Liver (tissue), 9 donors: ENCODE results near the gene RNF145. TPM values are rescaled to one million over a fixed set of nuclear protein-coding genes. Genes with fewer than 3 reads are reported as not detected.

Experiments
- DNase-seq: peaks from one replicate; pipeline ENCODE4 v3.0.0-alpha.2; 2017; ENCODE audit warnings: low spot score
- H3K27ac ChIP-seq, 2 donors: one replicate each; pipeline ENCODE4 v1.7.0; 2013; ENCODE audit warnings: inconsistent platforms in 2 of 2, low read length in 2 of 2, control low read depth in 1 of 2, low read depth in 1 of 2, mild to moderate bottlenecking in 1 of 2
- H3K27me3 ChIP-seq, 4 donors: one replicate each; pipeline versions ENCODE4 v1.6.1 to v1.7.0; 2013; ENCODE audit warnings: low read length in 3 of 4, inconsistent platforms in 1 of 4, mild to moderate bottlenecking in 1 of 4, moderate library complexity in 1 of 4; ENCODE audit not compliant: control insufficient read depth in 4 of 4, insufficient read depth in 4 of 4
- H3K36me3 ChIP-seq, 4 donors: one replicate each; pipeline versions ENCODE4 v1.6.1 to v1.7.0; 2013; ENCODE audit warnings: low read length in 3 of 4, mild to moderate bottlenecking in 3 of 4, low read depth in 1 of 4, moderate library complexity in 1 of 4; ENCODE audit not compliant: control insufficient read depth in 4 of 4, insufficient read depth in 3 of 4
- H3K4me1 ChIP-seq, 4 donors: one replicate each; pipeline versions ENCODE4 v1.6.1 to v1.7.0; 2013; ENCODE audit warnings: low read length in 3 of 4, mild to moderate bottlenecking in 3 of 4, moderate library complexity in 1 of 4; ENCODE audit not compliant: control insufficient read depth in 4 of 4, insufficient read depth in 4 of 4
- H3K4me3 ChIP-seq, 3 donors: one replicate each; pipeline versions ENCODE4 v1.6.1 to v1.7.0; 2013; ENCODE audit warnings: low read length in 3 of 3, control low read depth in 1 of 3, low read depth in 1 of 3, mild to moderate bottlenecking in 1 of 3
- H3K9ac ChIP-seq, 2 donors: one replicate each; pipeline ENCODE4 v1.7.0; 2013; ENCODE audit warnings: low read length in 2 of 2, mild to moderate bottlenecking in 2 of 2, moderate library complexity in 2 of 2, control low read depth in 1 of 2, low read depth in 1 of 2
- H3K9me3 ChIP-seq, 4 donors: one replicate each; pipeline versions ENCODE4 v1.6.1 to v1.7.0; 2013; ENCODE audit warnings: low read length in 3 of 4; ENCODE audit not compliant: control insufficient read depth in 4 of 4
- CTCF ChIP-seq: fragments of 150-350 bp; IDR thresholded peaks from 2 replicates; pipeline ENCODE4 v1.5.1; 2017; ENCODE audit warnings: improper control_type of control experiment, low read depth, low read length; ENCODE audit not compliant: missing input control
- EGR1 ChIP-seq, 2 donors: IDR thresholded peaks; 2 replicates each; pipeline ENCODE4 v1.6.1; 2016 to 2018; ENCODE audit warnings: antibody characterized with exemption in 2 of 2, low read depth in 2 of 2
- FOXA1 ChIP-seq: IDR thresholded peaks from 2 replicates; pipeline ENCODE4 v1.6.1; 2016; ENCODE audit warnings: antibody characterized with exemption
- FOXA2 ChIP-seq: IDR thresholded peaks from 2 replicates; pipeline ENCODE4 v1.6.1; 2016; ENCODE audit warnings: antibody characterized with exemption
- GABPA ChIP-seq, 2 donors: IDR thresholded peaks in 1 of 2; conservative IDR thresholded peaks in 1 of 2; 2 replicates each; pipeline ENCODE4 v1.6.1; 2016; ENCODE audit warnings: antibody characterized with exemption in 2 of 2, mild to moderate bottlenecking in 1 of 2, moderate library complexity in 1 of 2
- HNF4A ChIP-seq, 2 donors: conservative IDR thresholded peaks; 2 replicates each; pipeline ENCODE4 v1.6.1; 2016; ENCODE audit warnings: antibody characterized with exemption in 2 of 2, mild to moderate bottlenecking in 2 of 2
- JUND ChIP-seq, 2 donors: IDR thresholded peaks; 2 replicates each; pipeline ENCODE4 v1.6.1; 2016; ENCODE audit warnings: antibody characterized with exemption in 2 of 2
- MAX ChIP-seq: IDR thresholded peaks from 2 replicates; pipeline ENCODE4 v1.6.1; 2016; ENCODE audit warnings: antibody characterized with exemption
- NR2F2 ChIP-seq: IDR thresholded peaks from 2 replicates; pipeline ENCODE4 v1.6.1; 2016; ENCODE audit warnings: antibody characterized with exemption
- RAD21 ChIP-seq, 2 donors: IDR thresholded peaks; 2 replicates each; pipeline ENCODE4 v1.6.1; 2016; ENCODE audit warnings: antibody characterized with exemption in 2 of 2, mild to moderate bottlenecking in 2 of 2
- RXRA ChIP-seq, 2 donors: IDR thresholded peaks; 2 replicates each; pipeline ENCODE4 v1.6.1; 2017 to 2018; ENCODE audit warnings: antibody characterized with exemption in 2 of 2, mild to moderate bottlenecking in 1 of 2
- SP1 ChIP-seq: IDR thresholded peaks from 2 replicates; pipeline ENCODE4 v1.6.1; 2018; ENCODE audit warnings: antibody characterized with exemption, mild to moderate bottlenecking
- TAF1 ChIP-seq: conservative IDR thresholded peaks from 2 replicates; pipeline ENCODE4 v1.6.1; 2016; ENCODE audit warnings: antibody characterized with exemption, mild to moderate bottlenecking
- YY1 ChIP-seq: IDR thresholded peaks from 2 replicates; pipeline ENCODE4 v1.6.1; 2016; ENCODE audit warnings: antibody characterized with exemption, mild to moderate bottlenecking
- WGBS: extraction: QIAGEN DNeasy Blood & Tissue Kit; methylation state at CpG from one replicate; pipeline ENCODE4 v1.1.7; 2013; 5-methylcytosine and 5-hydroxymethylcytosine counted together
- polyA plus RNA-seq, 2 donors: library from polyadenylated mRNA; stranded (reverse) in 1 of 2; unstranded in 1 of 2; fragments of 200-250 nt in 1 of 2; fragments of >200 nt in 1 of 2; fragmentation: Nextera tagmentation in 1 of 2; extraction: Ambion mirVana in 1 of 2; gene quantifications; one replicate each; pipeline versions ENCODE4 v1.2.1 to v1.2.3, GENCODE V29; 2013 to 2015
- total RNA-seq, 2 donors: library from RNA; depleted of rRNA; stranded (reverse); fragments of >200 nt; gene quantifications; one replicate each; pipeline ENCODE4 v1.2.3, GENCODE V29; 2014
- TF ChIP-seq, protein P1 (sequence below): IDR thresholded peaks from 2 replicates; pipeline ENCODE4 v1.6.1; 2016; ENCODE audit warnings: antibody characterized with exemption
- TF ChIP-seq, protein P2 (sequence below): IDR thresholded peaks from 2 replicates; pipeline ENCODE4 v1.6.1; 2016; ENCODE audit warnings: antibody characterized with exemption, mild to moderate bottlenecking
- donor health status: healthy.
- donor health status: healthy.
- donor health status: healthy.
- donor health status: healthy.
- donor health status: healthy.

The RNF145 gene
- total and polyA plus RNA-seq, 4 donors: 2.9 to 34.6 (median 11.7) TPM

- 88% methylated on average over 3 of the region's 3 CpGs for WGBS
- no peak overlapping the region for H3K27ac ChIP-seq
- no peaks in the 10 kb centered on the region for H3K36me3 ChIP-seq
- no peak for TF ChIP-seq FOXA2
- TF ChIP-seq CTCF: no peak
- no peak for TF ChIP-seq JUND (IDR thresholded peaks at IDR 0.05)
- TF ChIP-seq RAD21 (IDR thresholded peaks at IDR 0.05): no peak
- H3K27me3 ChIP-seq: no peaks in the 10 kb centered on the region
- H3K9ac ChIP-seq: no peak overlapping the region
- DNase-seq: no peak
- H3K9me3 ChIP-seq: no peaks in the 10 kb centered on the region
- no peaks in the 10 kb centered on the region for H3K4me1 ChIP-seq
- H3K4me3 ChIP-seq: no peak overlapping the region
Observed at GRCh38 chr5:159227452-159227851, 18.1 kb upstream of the RNF145 start.

DNA sequence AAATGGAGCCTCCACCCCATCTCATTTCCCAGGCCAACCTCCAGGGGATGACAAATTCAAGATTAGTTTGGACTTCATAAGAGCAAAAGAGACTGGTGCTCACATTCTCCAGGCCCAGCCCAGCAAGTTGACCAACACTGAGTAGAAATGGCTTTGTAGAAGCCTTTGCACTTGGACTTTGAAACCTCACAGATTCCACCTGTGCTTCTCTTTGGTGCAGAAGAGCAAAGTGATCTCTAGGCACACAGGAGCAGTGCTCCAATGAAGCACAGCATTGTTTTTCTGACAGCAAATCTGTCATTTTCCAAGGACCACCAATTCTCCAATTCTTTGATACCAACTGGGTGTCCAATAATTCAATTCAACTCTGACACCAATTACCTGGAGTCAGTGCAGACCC, 17.1 kb upstream of the RNF145 start:
- Histone ChIP-seq H3K36me3 (no peaks in the 10 kb centered on the region), H3K9me3 (no peaks in the 10 kb centered on the region), H3K27ac (no peak overlapping the region), H3K9ac (no peak overlapping the region), H3K4me1 (no peaks in the 10 kb centered on the region), H3K27me3 (no peaks in the 10 kb centered on the region), H3K4me3 (no peak overlapping the region)
- no peak for DNase-seq
- peak in 1 of 2 donors; percentile 32 for TF ChIP-seq HNF4A (conservative IDR thresholded peaks at IDR 0.05)
- no peak for TF ChIP-seq JUND (IDR thresholded peaks at IDR 0.05)
- no peak for TF ChIP-seq FOXA1
- TF ChIP-seq GABPA (IDR thresholded peaks at IDR 0.05 in 1 of 2, conservative IDR thresholded peaks at IDR 0.05 in 1 of 2): no peak

DNA sequence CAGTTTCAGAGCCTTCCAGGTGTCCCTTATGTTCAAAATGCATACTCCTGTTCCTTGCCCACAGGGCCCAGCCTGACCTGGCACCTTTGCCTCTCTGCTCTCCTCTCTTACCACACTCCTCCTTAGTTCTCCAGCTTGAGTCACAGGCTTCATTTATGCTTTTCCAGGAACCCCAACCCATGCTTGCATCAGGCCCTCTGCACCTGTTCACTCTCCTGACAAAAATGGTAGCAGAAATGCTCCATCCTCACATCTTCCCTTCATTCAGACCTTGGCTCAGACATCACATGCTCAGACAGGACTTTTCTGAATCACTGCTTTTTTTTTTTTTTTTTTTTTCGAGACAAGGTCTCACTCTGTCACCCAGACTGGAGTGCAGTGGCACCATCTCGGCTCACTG, 15.1 kb upstream of the RNF145 start:
- Histone ChIP-seq H3K4me1 (no peaks in the 10 kb centered on the region), H3K9ac (no peak overlapping the region), H3K9me3 (no peaks in the 10 kb centered on the region), H3K27ac (no peak overlapping the region), H3K27me3 (no peaks in the 10 kb centered on the region), H3K4me3 (no peak overlapping the region), H3K36me3 (no peaks in the 10 kb centered on the region)
- DNase-seq: no peak
- no peak for TF ChIP-seq CTCF
- TF ChIP-seq JUND (IDR thresholded peaks at IDR 0.05): no peak
- TF ChIP-seq FOXA1: no peak
- TF ChIP-seq, protein P1, sequence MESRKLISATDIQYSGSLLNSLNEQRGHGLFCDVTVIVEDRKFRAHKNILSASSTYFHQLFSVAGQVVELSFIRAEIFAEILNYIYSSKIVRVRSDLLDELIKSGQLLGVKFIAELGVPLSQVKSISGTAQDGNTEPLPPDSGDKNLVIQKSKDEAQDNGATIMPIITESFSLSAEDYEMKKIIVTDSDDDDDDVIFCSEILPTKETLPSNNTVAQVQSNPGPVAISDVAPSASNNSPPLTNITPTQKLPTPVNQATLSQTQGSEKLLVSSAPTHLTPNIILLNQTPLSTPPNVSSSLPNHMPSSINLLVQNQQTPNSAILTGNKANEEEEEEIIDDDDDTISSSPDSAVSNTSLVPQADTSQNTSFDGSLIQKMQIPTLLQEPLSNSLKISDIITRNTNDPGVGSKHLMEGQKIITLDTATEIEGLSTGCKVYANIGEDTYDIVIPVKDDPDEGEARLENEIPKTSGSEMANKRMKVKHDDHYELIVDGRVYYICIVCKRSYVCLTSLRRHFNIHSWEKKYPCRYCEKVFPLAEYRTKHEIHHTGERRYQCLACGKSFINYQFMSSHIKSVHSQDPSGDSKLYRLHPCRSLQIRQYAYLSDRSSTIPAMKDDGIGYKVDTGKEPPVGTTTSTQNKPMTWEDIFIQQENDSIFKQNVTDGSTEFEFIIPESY: no peak
- no peak for TF ChIP-seq HNF4A (conservative IDR thresholded peaks at IDR 0.05)
- TF ChIP-seq SP1: no peak
- no peak for TF ChIP-seq YY1
- TF ChIP-seq EGR1 (IDR thresholded peaks at IDR 0.05; ENCODE audit: low read depth in 2 of 2): no peak
- TF ChIP-seq RAD21 (IDR thresholded peaks at IDR 0.05): no peak
- no peak for TF ChIP-seq NR2F2
- no peak for TF ChIP-seq FOXA2
- no peak for TF ChIP-seq MAX
- TF ChIP-seq TAF1: no peak
- TF ChIP-seq, protein P2, sequence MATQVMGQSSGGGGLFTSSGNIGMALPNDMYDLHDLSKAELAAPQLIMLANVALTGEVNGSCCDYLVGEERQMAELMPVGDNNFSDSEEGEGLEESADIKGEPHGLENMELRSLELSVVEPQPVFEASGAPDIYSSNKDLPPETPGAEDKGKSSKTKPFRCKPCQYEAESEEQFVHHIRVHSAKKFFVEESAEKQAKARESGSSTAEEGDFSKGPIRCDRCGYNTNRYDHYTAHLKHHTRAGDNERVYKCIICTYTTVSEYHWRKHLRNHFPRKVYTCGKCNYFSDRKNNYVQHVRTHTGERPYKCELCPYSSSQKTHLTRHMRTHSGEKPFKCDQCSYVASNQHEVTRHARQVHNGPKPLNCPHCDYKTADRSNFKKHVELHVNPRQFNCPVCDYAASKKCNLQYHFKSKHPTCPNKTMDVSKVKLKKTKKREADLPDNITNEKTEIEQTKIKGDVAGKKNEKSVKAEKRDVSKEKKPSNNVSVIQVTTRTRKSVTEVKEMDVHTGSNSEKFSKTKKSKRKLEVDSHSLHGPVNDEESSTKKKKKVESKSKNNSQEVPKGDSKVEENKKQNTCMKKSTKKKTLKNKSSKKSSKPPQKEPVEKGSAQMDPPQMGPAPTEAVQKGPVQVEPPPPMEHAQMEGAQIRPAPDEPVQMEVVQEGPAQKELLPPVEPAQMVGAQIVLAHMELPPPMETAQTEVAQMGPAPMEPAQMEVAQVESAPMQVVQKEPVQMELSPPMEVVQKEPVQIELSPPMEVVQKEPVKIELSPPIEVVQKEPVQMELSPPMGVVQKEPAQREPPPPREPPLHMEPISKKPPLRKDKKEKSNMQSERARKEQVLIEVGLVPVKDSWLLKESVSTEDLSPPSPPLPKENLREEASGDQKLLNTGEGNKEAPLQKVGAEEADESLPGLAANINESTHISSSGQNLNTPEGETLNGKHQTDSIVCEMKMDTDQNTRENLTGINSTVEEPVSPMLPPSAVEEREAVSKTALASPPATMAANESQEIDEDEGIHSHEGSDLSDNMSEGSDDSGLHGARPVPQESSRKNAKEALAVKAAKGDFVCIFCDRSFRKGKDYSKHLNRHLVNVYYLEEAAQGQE: no peak
- TF ChIP-seq GABPA (IDR thresholded peaks at IDR 0.05 in 1 of 2, conservative IDR thresholded peaks at IDR 0.05 in 1 of 2): no peak
- TF ChIP-seq RXRA (IDR thresholded peaks at IDR 0.05): no peak
- 87% methylated on average over 2 of the region's 2 CpGs for WGBS
